ENCODE results near the gene ZBTB8A. TPM values are rescaled to one million over a fixed set of nuclear protein-coding genes. Genes with fewer than 3 reads are reported as not detected.

ZBTB8A gene
- total RNA-seq, 2 experiments from 2014 or later, result 0.29 to 0.54 TPM

GRCh38 chr1:32491386-32491785 lies 47.8 kb upstream of the ZBTB8A start:
- Histone ChIP-seq H2AFZ (ENCODE audit: low read length) (no peak overlapping the region), H3K27ac (ENCODE audit: low read depth, low read length, poor library complexity, severe bottlenecking) (no peak overlapping the region)
- DNase-seq (ENCODE audit: low spot score), result no peak

GRCh38 chr1:32494196-32494595 lies 45.0 kb upstream of the ZBTB8A start:
- TF ChIP-seq EZH2phosphoT487 (IDR thresholded peaks at IDR 0.05; ENCODE audit: borderline replicate concordance, low read depth, low read length) (no peak), CTCF (conservative IDR thresholded peaks at IDR 0.05; ENCODE audit: low read length) (no peak)
- Histone ChIP-seq H3K36me3 (ENCODE audit: insufficient read depth, low read length) (no peaks in the 10 kb centered on the region), H3K79me2 (ENCODE audit: insufficient read depth, low read depth, low read length) (no peaks in the 10 kb centered on the region), H3K9me3 (ENCODE audit: low read length) (no peaks in the 10 kb centered on the region), H3K4me3 (ENCODE audit: low read depth, low read length, poor library complexity, severe bottlenecking) (no peak overlapping the region), H2AFZ (ENCODE audit: low read length) (no peak overlapping the region), H3K9me2 (ENCODE audit: insufficient read depth, low read length) (no peaks in the 10 kb centered on the region), H3K4me2 (ENCODE audit: low read length) (no peak overlapping the region), H3K27ac (ENCODE audit: low read depth, low read length, poor library complexity, severe bottlenecking) (no peak overlapping the region), H3K4me1 (ENCODE audit: insufficient read depth, low read length, poor library complexity, severe bottlenecking) (no peaks in the 10 kb centered on the region), H4K20me1 (ENCODE audit: insufficient read depth, low read length) (no peaks in the 10 kb centered on the region)
- CTCF ChIA-PET (ENCODE audit: unreplicated experiment), result no interaction called here
- POLR2A ChIA-PET, result no interaction called here
- no peak for DNase-seq (ENCODE audit: low spot score)
- BruUV-seq (replicated peaks), result no TSS peak
- intact Hi-C loops (cut with micrococcal nuclease; ENCODE audit: unreplicated experiment), result no loop called here

More at GRCh38 chr1:32491386-32491785, 47.8 kb upstream of the ZBTB8A start:
- TF ChIP-seq CTCF (conservative IDR thresholded peaks at IDR 0.05; ENCODE audit: low read length) (no peak), EZH2phosphoT487 (IDR thresholded peaks at IDR 0.05; ENCODE audit: borderline replicate concordance, low read depth, low read length) (no peak)
- no peaks in the 10 kb centered on the region for H3K9me3 ChIP-seq (ENCODE audit: low read length)
- H4K20me1 ChIP-seq (ENCODE audit: insufficient read depth, low read length), result no peaks in the 10 kb centered on the region
- H3K4me1 ChIP-seq (ENCODE audit: insufficient read depth, low read length, poor library complexity, severe bottlenecking), result no peaks in the 10 kb centered on the region
- intact Hi-C loops (cut with micrococcal nuclease; ENCODE audit: unreplicated experiment), result no loop called here
- no peak overlapping the region for H3K4me3 ChIP-seq (ENCODE audit: low read depth, low read length, poor library complexity, severe bottlenecking)
- H3K36me3 ChIP-seq (ENCODE audit: insufficient read depth, low read length), result no peaks in the 10 kb centered on the region
- BruUV-seq (replicated peaks), result no TSS peak
- H3K9me2 ChIP-seq (ENCODE audit: insufficient read depth, low read length), result no peaks in the 10 kb centered on the region
- CTCF ChIA-PET (ENCODE audit: unreplicated experiment), result no interaction called here
- no peaks in the 10 kb centered on the region for H3K79me2 ChIP-seq (ENCODE audit: insufficient read depth, low read depth, low read length)
- POLR2A ChIA-PET, result no interaction called here
- no peak overlapping the region for H3K4me2 ChIP-seq (ENCODE audit: low read length)

GRCh38 chr1:32494711-32495337 lies 44.4 kb upstream of the ZBTB8A start:
- intact Hi-C loops (cut with micrococcal nuclease; ENCODE audit: unreplicated experiment), result no loop called here

More at GRCh38 chr1:32494711-32495337, 44.4 kb upstream of the ZBTB8A start:
- Histone ChIP-seq H3K27ac (ENCODE audit: low read depth, low read length, poor library complexity, severe bottlenecking) (no peak overlapping the region), H3K36me3 (ENCODE audit: insufficient read depth, low read length) (no peaks in the 10 kb centered on the region), H3K4me1 (ENCODE audit: insufficient read depth, low read length, poor library complexity, severe bottlenecking) (no peaks in the 10 kb centered on the region), H3K9me3 (ENCODE audit: low read length) (no peaks in the 10 kb centered on the region), H3K9me2 (ENCODE audit: insufficient read depth, low read length) (no peaks in the 10 kb centered on the region), H3K4me2 (ENCODE audit: low read length) (no peak overlapping the region), H4K20me1 (ENCODE audit: insufficient read depth, low read length) (no peaks in the 10 kb centered on the region), H2AFZ (ENCODE audit: low read length) (no peak overlapping the region), H3K79me2 (ENCODE audit: insufficient read depth, low read depth, low read length) (no peaks in the 10 kb centered on the region), H3K4me3 (ENCODE audit: low read depth, low read length, poor library complexity, severe bottlenecking) (no peak overlapping the region)
- DNase-seq (ENCODE audit: low spot score), result no peak
- ChIA-PET CTCF (ENCODE audit: unreplicated experiment) (no interaction called here), POLR2A (interaction anchor here (0.6 to 1.3 kb wide), 2 partner anchors 25 to 140 kb away, joined by 3 to 7 read pairs; no protein-coding TSS in a partner anchor)
- BruUV-seq (replicated peaks), result no TSS peak
- TF ChIP-seq CTCF (conservative IDR thresholded peaks at IDR 0.05; ENCODE audit: low read length) (no peak), EZH2phosphoT487 (IDR thresholded peaks at IDR 0.05; ENCODE audit: borderline replicate concordance, low read depth, low read length) (no peak)
